ENCODE data around the gene HSPB3.
"Not testable (repeated sequence)": the region's sequence is repeated elsewhere in the genome, so short reads cannot be mapped to it uniquely, and the experiment has no call there.

Gene HSPB3

GRCh38 chr5:54421976-54422375 lies 33.5 kb upstream of the HSPB3 start:
- no peak overlapping the region for H3K4me3 ChIP-seq (ENCODE audit: low read depth, low read length, poor library complexity, severe bottlenecking)
- H3K4me1 ChIP-seq (ENCODE audit: insufficient read depth, low read length, severe bottlenecking) = no peaks in the 10 kb centered on the region
- H3K9me2 ChIP-seq (ENCODE audit: low read depth, low read length) = no peaks in the 10 kb centered on the region
- no peak overlapping the region for H2AFZ ChIP-seq (ENCODE audit: low read length)
- H3K27me3 ChIP-seq (ENCODE audit: insufficient read depth, low read length) = no peaks in the 10 kb centered on the region
- no peak overlapping the region for H3K4me2 ChIP-seq (ENCODE audit: low read length)
- H3K36me3 ChIP-seq (ENCODE audit: insufficient read depth, low read length) = no peaks in the 10 kb centered on the region
- no peaks in the 10 kb centered on the region for H3K79me2 ChIP-seq (ENCODE audit: insufficient read depth, low read length)
- no peaks in the 10 kb centered on the region for H3F3A ChIP-seq (ENCODE audit: insufficient read depth, low read length)
- H3K9me3 ChIP-seq (ENCODE audit: low read length) = no peaks in the 10 kb centered on the region
- H3K27ac ChIP-seq (ENCODE audit: low read depth, low read length, poor library complexity, severe bottlenecking) = no peak overlapping the region
- H4K20me1 ChIP-seq (ENCODE audit: insufficient read depth, low read length) = no peaks in the 10 kb centered on the region
- H3K9ac ChIP-seq (ENCODE audit: low read length) = no peak overlapping the region
- TF ChIP-seq EZH2 (IDR thresholded peaks at IDR 0.05; ENCODE audit: borderline replicate concordance, low read length) (no peak), CTCF (IDR thresholded peaks at IDR 0.05; ENCODE audit: low read length) (no peak)

GRCh38 chr5:54425258-54425657 lies 30.2 kb upstream of the HSPB3 start:
- Histone ChIP-seq H3K79me2 (ENCODE audit: insufficient read depth, low read length) (no peaks in the 10 kb centered on the region), H3K27me3 (ENCODE audit: insufficient read depth, low read length) (no peaks in the 10 kb centered on the region)

GRCh38 chr5:54426209-54426608 lies 29.3 kb upstream of the HSPB3 start:
- no peak overlapping the region for H3K9ac ChIP-seq (ENCODE audit: low read length)
- H3K9me3 ChIP-seq (ENCODE audit: low read length) = no peaks in the 10 kb centered on the region
- H3K79me2 ChIP-seq (ENCODE audit: insufficient read depth, low read length) = no peaks in the 10 kb centered on the region
- no peaks in the 10 kb centered on the region for H3K9me2 ChIP-seq (ENCODE audit: low read depth, low read length)
- 0 out of 2 replicates have a peak, but pooled peaks cover 5% of the 10 kb centered on the region for H3K27me3 ChIP-seq (ENCODE audit: insufficient read depth, low read length)
- no peaks in the 10 kb centered on the region for H3K36me3 ChIP-seq (ENCODE audit: insufficient read depth, low read length)
- H3K4me2 ChIP-seq (ENCODE audit: low read length) = no peak overlapping the region
- no peak overlapping the region for H3K4me3 ChIP-seq (ENCODE audit: low read depth, low read length, poor library complexity, severe bottlenecking)
- no peaks in the 10 kb centered on the region for H3F3A ChIP-seq (ENCODE audit: insufficient read depth, low read length)
- H2AFZ ChIP-seq (ENCODE audit: low read length) = no peak overlapping the region
- no peaks in the 10 kb centered on the region for H4K20me1 ChIP-seq (ENCODE audit: insufficient read depth, low read length)
- H3K27ac ChIP-seq (ENCODE audit: low read depth, low read length, poor library complexity, severe bottlenecking) = no peak overlapping the region
- TF ChIP-seq EZH2 (IDR thresholded peaks at IDR 0.05; ENCODE audit: borderline replicate concordance, low read length) (no peak), CTCF (IDR thresholded peaks at IDR 0.05; ENCODE audit: low read length) (no peak)
- H3K4me1 ChIP-seq (ENCODE audit: insufficient read depth, low read length, severe bottlenecking) = no peaks in the 10 kb centered on the region

More at GRCh38 chr5:54425258-54425657, 30.2 kb upstream of the HSPB3 start:
- Histone ChIP-seq H3K36me3 (ENCODE audit: insufficient read depth, low read length) (no peaks in the 10 kb centered on the region), H3K9me3 (ENCODE audit: low read length) (no peaks in the 10 kb centered on the region), H3K4me3 (ENCODE audit: low read depth, low read length, poor library complexity, severe bottlenecking) (no peak overlapping the region), H3K9me2 (ENCODE audit: low read depth, low read length) (no peaks in the 10 kb centered on the region), H3F3A (ENCODE audit: insufficient read depth, low read length) (no peaks in the 10 kb centered on the region), H3K4me1 (ENCODE audit: insufficient read depth, low read length, severe bottlenecking) (no peaks in the 10 kb centered on the region), H3K4me2 (ENCODE audit: low read length) (no peak overlapping the region), H4K20me1 (ENCODE audit: insufficient read depth, low read length) (no peaks in the 10 kb centered on the region), H3K9ac (ENCODE audit: low read length) (no peak overlapping the region), H3K27ac (ENCODE audit: low read depth, low read length, poor library complexity, severe bottlenecking) (no peak overlapping the region), H2AFZ (ENCODE audit: low read length) (no peak overlapping the region)
- TF ChIP-seq EZH2 (IDR thresholded peaks at IDR 0.05; ENCODE audit: borderline replicate concordance, low read length) (no peak), CTCF (IDR thresholded peaks at IDR 0.05; ENCODE audit: low read length) (no peak)

- H3K9me3 ChIP-seq (ENCODE audit: low read length); H3F3A ChIP-seq (ENCODE audit: insufficient read depth, low read length); H3K4me1 ChIP-seq (ENCODE audit: insufficient read depth, low read length, severe bottlenecking); H3K27ac ChIP-seq (ENCODE audit: low read depth, low read length, poor library complexity, severe bottlenecking); H4K20me1 ChIP-seq (ENCODE audit: insufficient read depth, low read length); H3K36me3 ChIP-seq (ENCODE audit: insufficient read depth, low read length); H3K79me2 ChIP-seq (ENCODE audit: insufficient read depth, low read length); H3K9ac ChIP-seq (ENCODE audit: low read length); H2AFZ ChIP-seq (ENCODE audit: low read length); H3K27me3 ChIP-seq (ENCODE audit: insufficient read depth, low read length); H3K4me3 ChIP-seq (ENCODE audit: low read depth, low read length, poor library complexity, severe bottlenecking); H3K9me2 ChIP-seq (ENCODE audit: low read depth, low read length); H3K4me2 ChIP-seq (ENCODE audit: low read length): not testable (repeated sequence)
Measured at GRCh38 chr5:54434650-54435049, 20.8 kb upstream of the HSPB3 start.
